ENCODE data around the gene ZMYND19. TPM values are rescaled to one million over a fixed set of nuclear protein-coding genes. Genes with fewer than 3 reads are reported as not detected.

The ZMYND19 gene
- total and polyA plus RNA-seq, 11 donors, result 6.8 to 20.5 (median 10.2) TPM

DNA sequence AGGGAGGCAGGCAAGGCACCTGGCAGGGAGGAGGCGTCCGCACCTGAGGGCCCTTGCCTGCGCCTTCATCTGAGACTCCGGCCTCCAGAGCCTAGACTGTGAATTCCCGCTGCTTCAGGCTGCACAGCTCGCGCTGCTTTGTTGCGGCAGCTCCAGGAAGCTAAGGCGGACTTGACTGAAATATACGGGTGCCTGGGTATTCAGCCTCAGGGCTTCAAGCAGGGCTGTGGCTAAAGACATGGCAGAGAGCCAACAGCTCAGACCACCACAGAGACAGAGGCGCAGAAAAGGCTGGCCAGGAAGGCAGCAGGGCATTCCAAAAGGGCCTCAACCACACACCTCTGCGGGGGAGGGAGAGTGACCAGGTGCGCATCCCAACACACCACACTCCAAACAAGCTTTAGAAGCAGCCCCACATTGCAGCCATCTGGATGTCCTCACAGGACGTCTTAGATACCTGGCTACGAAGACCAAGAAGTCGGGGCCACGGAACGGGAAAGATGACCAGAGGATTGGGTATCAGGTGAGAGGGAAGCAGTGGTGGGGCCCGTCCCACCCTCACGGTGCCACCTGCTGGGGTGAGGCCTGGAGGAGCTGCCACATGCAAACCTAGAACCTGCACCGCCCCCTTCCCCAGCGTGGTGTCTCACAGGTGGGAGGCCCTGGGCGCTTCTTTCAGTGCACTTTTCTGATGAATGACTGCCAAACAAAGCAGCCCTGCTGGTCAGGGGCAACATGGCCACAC lies 9.9 kb downstream of the ZMYND19 start:
- Histone ChIP-seq H3K4me1 (peaks cover 7 to 42% (median 33%) of the 10 kb centered on the region in 12 donors), H3K27me3 (no peaks in the 10 kb centered on the region), H3K36me3 (peaks cover 0 to 45% (median 25%) of the 10 kb centered on the region in 9 donors), H3K9me3 (no peaks in the 10 kb centered on the region), H3K27ac (no peak overlapping the region), H3K4me3 (no peak overlapping the region)
- intact Hi-C loops (cut with DNase I), result no loop called here
- no peak for TF ChIP-seq POLR2A (IDR thresholded peaks at IDR 0.05)
- TF ChIP-seq, protein P1, sequence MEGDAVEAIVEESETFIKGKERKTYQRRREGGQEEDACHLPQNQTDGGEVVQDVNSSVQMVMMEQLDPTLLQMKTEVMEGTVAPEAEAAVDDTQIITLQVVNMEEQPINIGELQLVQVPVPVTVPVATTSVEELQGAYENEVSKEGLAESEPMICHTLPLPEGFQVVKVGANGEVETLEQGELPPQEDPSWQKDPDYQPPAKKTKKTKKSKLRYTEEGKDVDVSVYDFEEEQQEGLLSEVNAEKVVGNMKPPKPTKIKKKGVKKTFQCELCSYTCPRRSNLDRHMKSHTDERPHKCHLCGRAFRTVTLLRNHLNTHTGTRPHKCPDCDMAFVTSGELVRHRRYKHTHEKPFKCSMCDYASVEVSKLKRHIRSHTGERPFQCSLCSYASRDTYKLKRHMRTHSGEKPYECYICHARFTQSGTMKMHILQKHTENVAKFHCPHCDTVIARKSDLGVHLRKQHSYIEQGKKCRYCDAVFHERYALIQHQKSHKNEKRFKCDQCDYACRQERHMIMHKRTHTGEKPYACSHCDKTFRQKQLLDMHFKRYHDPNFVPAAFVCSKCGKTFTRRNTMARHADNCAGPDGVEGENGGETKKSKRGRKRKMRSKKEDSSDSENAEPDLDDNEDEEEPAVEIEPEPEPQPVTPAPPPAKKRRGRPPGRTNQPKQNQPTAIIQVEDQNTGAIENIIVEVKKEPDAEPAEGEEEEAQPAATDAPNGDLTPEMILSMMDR (IDR thresholded peaks at IDR 0.05), result no peak
- ATAC-seq (no peak), DNase-seq (no peak)
- WGBS, 4 donors, result 88 to 90% (median 90%) methylated on average over 21 to 23 of the region's 23 CpGs

GRCh38 chr9:137579259-137579604 lies 11.1 kb downstream of the ZMYND19 start:
- Histone ChIP-seq H3K27me3 (no peaks in the 10 kb centered on the region), H3K4me3 (peak overlapping the region; percentile 63 to 99 (median 82)), H3K27ac (peak overlapping the region; percentile 15 to 91 (median 84)), H3K4me1 (peaks cover 7 to 54% (median 40%) of the 10 kb centered on the region in 12 donors), H3K9me3 (no peaks in the 10 kb centered on the region), H3K36me3 (peaks cover 0 to 52% (median 33%) of the 10 kb centered on the region in 9 donors)
- 28 to 52% (median 38%) methylated on average over 10 to 19 of the region's 19 CpGs for whole genome bisulfite sequencing, 4 donors
- ATAC-seq, result peak in 1 of 4 donors; percentile 8
- no peak for DNase-seq
- no peak for TF ChIP-seq POLR2A (IDR thresholded peaks at IDR 0.05)
- TF ChIP-seq, protein P1 (IDR thresholded peaks at IDR 0.05), result no peak
- intact Hi-C loops (cut with DNase I), result loop anchor here in 3 of 10 donors (2.0 to 5.0 kb wide), 3 partner anchors 26 to 40 kb away; partner anchors contain the start of gene EHMT1 (in 2 of the 3)

DNA sequence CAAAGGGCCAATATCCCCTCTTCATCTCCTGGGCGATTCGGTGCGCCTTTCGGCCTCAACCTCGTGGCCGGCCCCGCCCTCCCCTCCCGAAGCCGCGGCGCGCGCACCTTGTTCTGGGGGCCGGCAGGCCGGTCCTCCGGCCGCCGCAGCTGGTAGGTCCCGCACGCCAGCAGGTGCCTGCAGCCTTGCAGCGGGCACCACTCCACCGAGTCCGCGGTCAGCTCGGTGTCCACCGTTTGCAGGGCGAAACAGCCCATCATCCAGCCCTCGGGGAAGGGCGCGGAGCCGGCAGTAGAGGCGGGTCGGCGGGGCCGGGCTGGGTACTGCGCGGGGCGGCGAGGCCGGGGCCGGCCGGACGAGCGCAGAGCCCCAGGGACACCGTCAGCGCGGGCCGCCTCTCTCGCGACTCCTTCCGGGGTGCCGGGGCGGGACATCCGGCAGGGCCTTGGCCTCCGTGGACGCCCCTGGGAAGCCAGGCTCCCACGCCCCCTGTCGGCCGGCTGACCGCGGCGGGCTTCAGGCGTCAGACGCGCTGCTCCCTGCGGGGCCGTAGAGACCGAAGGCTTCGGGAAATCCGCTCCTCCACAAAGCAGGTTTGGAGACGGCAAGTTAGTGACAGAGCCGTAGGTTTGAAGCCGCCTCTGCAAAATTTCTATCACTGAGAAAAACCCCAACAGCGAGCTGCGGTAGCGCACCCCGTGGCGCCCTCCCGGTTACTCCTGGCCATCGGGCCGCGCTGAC lies 11.6 kb downstream of the ZMYND19 start, which contains the start of gene DPH7:
TSS of gene DPH7 (minus strand) at position 408 of the 741 bp plus-strand sequence. CDS start at position 260, 148 bp downstream.
- Histone ChIP-seq H3K9me3 (no peaks in the 10 kb centered on the region), H3K27me3 (no peaks in the 10 kb centered on the region), H3K4me3 (peak within 1 kb of the TSS; percentile 63 to 99 (median 82)), H3K27ac (peak within 1 kb of the TSS; percentile 51 to 91 (median 85)), H3K36me3 (peaks cover 0 to 55% (median 39%) of the 10 kb centered on the region in 9 donors), H3K4me1 (peaks cover 7 to 59% (median 40%) of the 10 kb centered on the region in 12 donors)
- peak; percentile 96 to 99 (median 97) for DNase-seq
- intact Hi-C loops (cut with DNase I), result loop anchor here in 4 of 10 donors (1.0 to 5.0 kb wide), 4 partner anchors 26 to 40 kb away; partner anchors contain the start of genes EHMT1 (in 2 of the 4) and ARRDC1 (in 1 of the 4)
- ATAC-seq, result peak; percentile 83 to 95 (median 93)
- TF ChIP-seq, protein P1 (IDR thresholded peaks at IDR 0.05), result peak; percentile 91 to 99 (median 97)
- peak in 1 of 2 donors; percentile 82 for TF ChIP-seq POLR2A (IDR thresholded peaks at IDR 0.05)
- WGBS, 4 donors, result 1 to 3% (median 2%) methylated on average over 40 to 82 of the region's 82 CpGs

Data from heart left ventricle (tissue), 16 donors.